HCT116 (cell line): Measurements from ENCODE around the gene LRRN1. TPM values are rescaled to one million over a fixed set of nuclear protein-coding genes. Genes with fewer than 3 reads are reported as not detected.
"Not testable (repeated sequence)": the region's sequence is repeated elsewhere in the genome, so short reads cannot be mapped to it uniquely, and the experiment has no call there.

ENCODE experiments used
- ATAC-seq: fragments of 200-7000 bp; cut with Tn5 transposase; 2 replicates; pipeline ENCODE4 v1.9.1; 2020; ENCODE audit warnings: mild to moderate bottlenecking, moderate library complexity
- BruUV-seq: library from RNA; stranded (reverse); fragments of 400-500 nt; replicated peaks from 2 replicates; lab custom pipeline; 2021; lab: Mats Ljungman, UMichigan
- CTCF ChIA-PET: fragments of 300-600 bp; sonication (Branson Sonifier 250); formaldehyde crosslinking; loops from one replicate; lab custom pipeline; 2021; ENCODE audit warnings: antibody characterized with exemption; lab: Charles Lee
- POLR2A ChIA-PET: fragments of 300-600, 350-600 bp; sonication (Branson Sonifier 250); formaldehyde crosslinking; loops from one replicate; lab custom pipeline; 2021; ENCODE audit warnings: antibody characterized with exemption; lab: Charles Lee
- RAD21 ChIA-PET, 2 experiments: fragments of 300-600 bp; sonication (Branson Sonifier 250); formaldehyde crosslinking; loops; one replicate each; lab custom pipeline; 2023; ENCODE audit warnings: low total read pairs in 2 of 2; ENCODE audit not compliant: uncharacterized antibody in 2 of 2, unreplicated experiment in 2 of 2, low non-redundant PET in 1 of 2; lab: Charles Lee
- DNase-seq: peaks from one replicate; pipeline ENCODE4 v3.0.0-alpha.2; 2010; ENCODE audit warnings: low read depth, low spot score
- H2AFZ ChIP-seq: fragments of 200-600 bp; shearing (Covaris generic), sonication (generic); 2 replicates; pipeline ENCODE4 v1.6.1; 2017; ENCODE audit warnings: low read depth, mixed run types, mixed read lengths, antibody characterized with exemption, low read length; ENCODE audit not compliant: poor library complexity, severe bottlenecking
- H3K27ac ChIP-seq: 2 replicates; pipeline ENCODE4 v1.5.1; 2012; ENCODE audit warnings: low read depth, low read length
- H3K27me3 ChIP-seq: fragments of 200-600 bp; sonication (generic); 2 replicates; pipeline ENCODE4 v1.6.1; 2016; ENCODE audit warnings: mixed run types, low read length, mixed read lengths; ENCODE audit not compliant: insufficient read depth
- H3K36me3 ChIP-seq, 2 experiments: fragments of 200-500 bp in 1 of 2; fragments of 200-600 bp in 1 of 2; sonication (Bioruptor generic) in 1 of 2; sonication (generic) in 1 of 2; 2 replicates each; pipeline versions ENCODE4 v1.5.1 to v1.6.1; 2014 to 2016; ENCODE audit warnings: low read length in 2 of 2, inconsistent platforms in 1 of 2, mixed read lengths in 1 of 2, mixed run types in 1 of 2; ENCODE audit not compliant: insufficient read depth in 2 of 2, control insufficient read depth in 1 of 2
- H3K4me1 ChIP-seq, 2 experiments: fragments of 200-600 bp in 1 of 2; sonication (generic) in 1 of 2; 2 replicates each; pipeline versions ENCODE4 v1.5.1 to v1.6.1; 2012 to 2017; ENCODE audit warnings: low read length in 2 of 2, inconsistent platforms in 1 of 2, mild to moderate bottlenecking in 1 of 2, mixed read lengths in 1 of 2, mixed run types in 1 of 2, moderate library complexity in 1 of 2; ENCODE audit not compliant: insufficient read depth in 2 of 2, control insufficient read depth in 1 of 2
- H3K4me2 ChIP-seq: fragments of 200-600 bp; sonication (generic); 2 replicates; pipeline ENCODE4 v1.6.1; 2017; ENCODE audit warnings: mixed run types, low read length, mixed read lengths
- H3K4me3 ChIP-seq, 2 experiments: fragments of 200-600 bp in 1 of 2; sonication (generic) in 1 of 2; replicated peaks in 1 of 2; 2 replicates each; pipeline ENCODE4 v1.5.1; 2011 to 2016; ENCODE audit warnings: low read length in 2 of 2, control low read depth in 1 of 2, low read depth in 1 of 2, mild to moderate bottlenecking in 1 of 2, mixed read lengths in 1 of 2, mixed run types in 1 of 2
- H3K79me2 ChIP-seq: fragments of 200-600 bp; sonication (generic); 2 replicates; pipeline ENCODE4 v1.6.1; 2017; ENCODE audit warnings: mild to moderate bottlenecking, mixed run types, low read length, moderate library complexity, mixed read lengths; ENCODE audit not compliant: insufficient read depth
- H3K9ac ChIP-seq: fragments of 200-600 bp; sonication (generic); 2 replicates; pipeline ENCODE4 v1.6.1; 2016; ENCODE audit warnings: low read length, mixed read lengths
- H3K9me2 ChIP-seq: fragments of 200-600 bp; sonication (generic), shearing (Covaris generic); 2 replicates; pipeline ENCODE4 v1.6.1; 2017; ENCODE audit warnings: mixed run types, mild to moderate bottlenecking, moderate library complexity; ENCODE audit not compliant: insufficient read depth
- H3K9me3 ChIP-seq, 2 experiments: fragments of 200-500 bp in 1 of 2; fragments of 200-600 bp in 1 of 2; sonication (Bioruptor generic) in 1 of 2; sonication (generic) in 1 of 2; 2 replicates each; pipeline ENCODE4 v1.6.1; 2014 to 2017; ENCODE audit warnings: low read length in 2 of 2, mixed read lengths in 2 of 2, inconsistent platforms in 1 of 2, low read depth in 1 of 2, mild to moderate bottlenecking in 1 of 2, mixed run types in 1 of 2, moderate library complexity in 1 of 2; ENCODE audit not compliant: control insufficient read depth in 1 of 2, insufficient read depth in 1 of 2
- H4K20me1 ChIP-seq: fragments of 200-600 bp; sonication (generic), shearing (Covaris generic); 2 replicates; pipeline ENCODE4 v1.6.1; 2017; ENCODE audit warnings: mixed run types, mild to moderate bottlenecking, moderate library complexity; ENCODE audit not compliant: insufficient read depth
- ATF3 ChIP-seq: IDR thresholded peaks from 2 replicates; pipeline ENCODE4 v1.6.1; 2012
- EGR1 ChIP-seq: IDR thresholded peaks from 2 replicates; pipeline ENCODE4 v1.6.1; 2012; ENCODE audit warnings: low read depth
- EZH2 ChIP-seq: fragments of 200-600 bp; sonication (generic); IDR thresholded peaks from 2 replicates; pipeline ENCODE4 v1.6.1; 2017; ENCODE audit warnings: antibody characterized with exemption, mixed run types
- POLR2A ChIP-seq: IDR thresholded peaks from 2 replicates; pipeline ENCODE4 v1.7.0; 2011; ENCODE audit warnings: borderline replicate concordance; ENCODE audit not compliant: insufficient read depth, insufficient read length; ENCODE audit errors: extremely low read depth
- RAD21 ChIP-seq: IDR thresholded peaks from 2 replicates; pipeline ENCODE4 v1.6.1; 2012; ENCODE audit warnings: low read depth, mild to moderate bottlenecking
- SP1 ChIP-seq: IDR thresholded peaks from 2 replicates; pipeline ENCODE4 v1.6.1; 2012; ENCODE audit warnings: low read depth
- TCF7L2 ChIP-seq: IDR thresholded peaks from 2 replicates; pipeline ENCODE4 v1.7.0; 2011; ENCODE audit warnings: borderline replicate concordance, inconsistent platforms; ENCODE audit not compliant: insufficient read depth, insufficient read length; ENCODE audit errors: extremely low read depth
- intact Hi-C: fragments of 100-400 bp; cut with micrococcal nuclease; formaldehyde crosslinking; loops from 2 replicates; pipeline ENCODE4 v1.10.0; 2022
- total RNA-seq: library from RNA; stranded (reverse); gene quantifications from one replicate; pipeline ENCODE4 v1.2.1, GENCODE V29; 2021; ENCODE audit not compliant: unreplicated experiment

The LRRN1 gene
- total RNA-seq, 1 experiment from 2014 or later, result 0.10 TPM

- ATAC-seq (no peak), DNase-seq (no peak)
- CTCF ChIA-PET, result no interaction called here
- Histone ChIP-seq H3K4me3 (no peak overlapping the region), H3K9me2 (no peaks in the 10 kb centered on the region), H3K9me3 (peaks cover 0 to 12% of the 10 kb centered on the region in 2 experiments; a peak in 2 of 4 replicates), H3K79me2 (no peaks in the 10 kb centered on the region), H3K4me2 (no peak overlapping the region), H3K9ac (no peak overlapping the region), H3K27me3 (no peaks in the 10 kb centered on the region), H3K27ac (no peak overlapping the region), H3K4me1 (no peaks in the 10 kb centered on the region), H4K20me1 (no peaks in the 10 kb centered on the region), H3K36me3 (no peaks in the 10 kb centered on the region), H2AFZ (no peak overlapping the region)
- intact Hi-C loops, result no loop called here
- TF ChIP-seq EZH2, result no peak
- POLR2A ChIA-PET, result no interaction called here
- RAD21 ChIA-PET, result no interaction called here
- BruUV-seq, result no TSS peak
Observed at GRCh38 chr3:3827111-3827510, 27.9 kb downstream of the LRRN1 start.

- H3K36me3 ChIP-seq, DNase-seq, POLR2A ChIA-PET, H3K4me1 ChIP-seq, ATAC-seq, H3K9me2 ChIP-seq, H4K20me1 ChIP-seq, H2AFZ ChIP-seq, H3K79me2 ChIP-seq, RAD21 ChIA-PET, H3K27me3 ChIP-seq, H3K9ac ChIP-seq, intact Hi-C loops, H3K4me3 ChIP-seq, BruUV-seq, H3K27ac ChIP-seq, CTCF ChIA-PET, H3K4me2 ChIP-seq: not testable (repeated sequence)
- peaks cover 0 to 12% of the 10 kb centered on the region in 2 experiments; a peak in 2 of 4 replicates for H3K9me3 ChIP-seq
Observed at GRCh38 chr3:3828417-3828816, 29.2 kb downstream of the LRRN1 start.

GRCh38 chr3:3836845-3837244 lies 37.6 kb downstream of the LRRN1 start:
- TF ChIP-seq RAD21 (no peak), TCF7L2 (no peak), EGR1 (no peak), ATF3 (no peak), SP1 (no peak), POLR2A (no peak)
- H3K9me3 ChIP-seq, result peaks cover 0 to 10% of the 10 kb centered on the region in 2 experiments; a peak in 1 of 4 replicates
- DNase-seq, result no peak
- no peak overlapping the region for H3K27ac ChIP-seq
- no peak overlapping the region for H3K9ac ChIP-seq
- POLR2A ChIA-PET, result no interaction called here
- no peak overlapping the region for H3K4me3 ChIP-seq
- RAD21 ChIA-PET, result no interaction called here
- no peaks in the 10 kb centered on the region for H3K27me3 ChIP-seq
- H4K20me1 ChIP-seq, result no peaks in the 10 kb centered on the region
- no peaks in the 10 kb centered on the region for H3K9me2 ChIP-seq
- no peak overlapping the region for H2AFZ ChIP-seq
- intact Hi-C loops, result no loop called here
- no peaks in the 10 kb centered on the region for H3K36me3 ChIP-seq
- H3K79me2 ChIP-seq, result no peaks in the 10 kb centered on the region
- no TSS peak for BruUV-seq
- ATAC-seq, result no peak
- CTCF ChIA-PET, result no interaction called here
- H3K4me2 ChIP-seq, result no peak overlapping the region
- no peaks in the 10 kb centered on the region for H3K4me1 ChIP-seq
